Spinal cord (tissue), 10 donors: ENCODE results near the gene C14orf180. TPM values are rescaled to one million over a fixed set of nuclear protein-coding genes. Genes with fewer than 3 reads are reported as not detected.

ENCODE experiments used
- DNase-seq, 6 donors: peaks; one replicate each; pipeline versions ENCODE4 v3.0.0 to v3.0.0-alpha.2; 2013 to 2015; ENCODE audit warnings: low spot score in 6 of 6, low read depth in 4 of 6
- H3K27ac ChIP-seq: one replicate; pipeline ENCODE4 v1.5.1; 2013; ENCODE audit warnings: low read depth, low read length, control low read depth
- H3K27me3 ChIP-seq: one replicate; pipeline ENCODE4 v1.6.1; 2013; ENCODE audit warnings: low read length; ENCODE audit not compliant: control insufficient read depth, insufficient read depth
- H3K36me3 ChIP-seq: one replicate; pipeline ENCODE4 v1.6.1; 2013; ENCODE audit warnings: low read length; ENCODE audit not compliant: control insufficient read depth, insufficient read depth
- H3K4me1 ChIP-seq: one replicate; pipeline ENCODE4 v1.6.1; 2013; ENCODE audit warnings: low read length; ENCODE audit not compliant: control insufficient read depth, insufficient read depth
- H3K4me3 ChIP-seq: one replicate; pipeline ENCODE4 v1.5.1; 2013; ENCODE audit warnings: low read depth, low read length, control low read depth
- H3K9me3 ChIP-seq: one replicate; pipeline ENCODE4 v1.6.1; 2013; ENCODE audit warnings: low read length; ENCODE audit not compliant: control insufficient read depth, insufficient read depth
- WGBS: methylation state at CpG from one replicate; pipeline ENCODE4 v1.1.5; 2013; ENCODE audit warnings: missing lambda C conversion rate; ENCODE audit not compliant: insufficient coverage; 5-methylcytosine and 5-hydroxymethylcytosine counted together
- polyA plus RNA-seq, 2 donors: library from polyadenylated mRNA; unstranded; fragments of 120-200 nt; gene quantifications; one replicate each; pipeline ENCODE4 v1.2.1, GENCODE V29; 2013; ENCODE audit not compliant: insufficient read length in 2 of 2
- total RNA-seq, 2 donors: library from RNA; depleted of rRNA in 1 of 2; stranded (reverse); fragments of 120-200 nt in 1 of 2; fragments of >200 nt in 1 of 2; gene quantifications; one replicate each; pipeline versions ENCODE4 v1.2.3 to v1.2.4, GENCODE V29; 2013 to 2014
- donor health status: healthy.

C14orf180 gene
- total and polyA plus RNA-seq, 4 donors = 0.10 to 6.0 (median 0.24) TPM

DNA sequence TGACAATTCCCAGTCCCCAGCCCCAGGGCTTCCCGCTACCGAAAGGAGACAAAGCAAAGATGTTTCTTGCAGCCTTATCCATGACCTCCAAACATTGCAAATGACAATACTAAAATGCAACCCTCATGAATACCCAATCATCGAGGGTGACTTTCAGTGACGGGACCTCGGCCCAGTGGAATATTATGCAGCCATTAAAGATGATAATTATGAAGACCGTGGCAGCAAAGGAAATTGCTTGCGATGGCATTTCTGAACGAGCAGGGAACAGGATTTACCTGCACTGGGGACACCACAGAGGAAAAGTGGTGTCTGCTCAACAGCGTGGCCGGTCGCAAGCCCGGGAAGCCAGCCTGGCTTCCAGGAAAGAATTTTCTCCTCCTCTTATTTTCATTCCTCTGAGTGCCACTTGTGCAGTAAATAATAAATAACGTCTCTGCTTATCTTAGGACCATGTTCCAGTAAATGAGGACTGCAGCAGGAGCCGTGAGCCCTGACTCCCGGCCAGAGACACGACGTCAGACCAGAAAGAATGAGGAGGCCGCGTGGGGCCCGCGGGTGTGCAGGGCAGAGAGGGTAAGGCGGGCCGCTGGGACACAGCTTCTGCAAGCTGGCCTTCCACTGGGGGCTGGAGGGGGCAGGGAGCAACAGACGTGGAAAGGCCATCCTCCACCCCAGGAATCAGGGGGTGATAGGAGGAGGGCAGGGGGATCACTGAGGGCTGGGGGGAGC, 6.6 kb downstream of the C14orf180 start:
- H3K4me1 ChIP-seq = peaks cover 44% of the 10 kb centered on the region

DNA sequence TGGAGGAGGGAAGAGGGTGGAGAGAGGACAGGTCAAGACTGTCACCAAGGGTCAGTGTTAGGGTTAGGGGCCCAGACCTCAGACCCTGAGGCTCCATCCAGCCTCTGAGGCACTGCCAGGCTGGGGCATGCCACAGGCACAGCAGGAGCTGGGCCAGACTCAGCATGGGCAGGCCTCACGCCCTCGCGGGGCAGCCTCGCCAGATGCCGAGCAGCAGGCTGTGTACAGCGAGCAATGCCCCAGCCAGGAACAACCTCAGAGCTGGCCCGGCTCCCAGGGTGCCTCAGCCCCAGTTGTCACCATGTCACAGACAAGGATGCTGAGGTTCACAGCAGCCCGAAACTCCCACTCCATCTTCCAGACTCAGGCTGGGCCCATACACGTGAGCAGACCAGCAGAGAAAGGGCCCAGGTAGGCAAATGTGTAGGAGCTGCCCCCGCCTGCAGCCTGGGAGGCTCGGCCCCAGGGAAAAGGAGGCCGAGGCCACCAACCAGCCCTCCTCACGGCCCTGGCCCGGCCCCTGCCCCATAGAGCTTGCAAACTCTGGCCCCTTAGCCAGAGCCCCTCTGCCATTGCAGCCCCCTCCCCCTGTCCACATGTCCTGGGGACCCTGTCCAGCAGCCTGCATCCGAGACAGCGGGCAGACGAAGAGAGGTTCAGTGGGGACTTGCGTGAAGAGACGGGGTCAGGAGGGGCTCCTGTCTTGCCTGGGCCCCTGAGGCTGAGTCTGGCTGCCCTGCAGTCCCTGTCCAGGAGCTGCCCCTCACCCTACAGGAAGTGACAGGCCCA, 7.5 kb downstream of the C14orf180 start:
- DNase-seq = peak in 2 of 6 donors; percentile 41 to 50
- Histone ChIP-seq H3K36me3 (peaks cover 7% of the 10 kb centered on the region), H3K4me3 (no peak overlapping the region), H3K27me3 (no peaks in the 10 kb centered on the region), H3K4me1 (peaks cover 35% of the 10 kb centered on the region), H3K27ac (no peak overlapping the region), H3K9me3 (no peaks in the 10 kb centered on the region)
- WGBS = 59% methylated on average over 15 of the region's 19 CpGs

More for the DNA sequence above, 6.6 kb downstream of the C14orf180 start:
- Histone ChIP-seq H3K9me3 (no peaks in the 10 kb centered on the region), H3K36me3 (no peaks in the 10 kb centered on the region), H3K27me3 (no peaks in the 10 kb centered on the region), H3K4me3 (no peak overlapping the region), H3K27ac (no peak overlapping the region)
- 63% methylated on average over 24 of the region's 24 CpGs for WGBS
- peak in 1 of 6 donors; percentile 37 for DNase-seq

DNA sequence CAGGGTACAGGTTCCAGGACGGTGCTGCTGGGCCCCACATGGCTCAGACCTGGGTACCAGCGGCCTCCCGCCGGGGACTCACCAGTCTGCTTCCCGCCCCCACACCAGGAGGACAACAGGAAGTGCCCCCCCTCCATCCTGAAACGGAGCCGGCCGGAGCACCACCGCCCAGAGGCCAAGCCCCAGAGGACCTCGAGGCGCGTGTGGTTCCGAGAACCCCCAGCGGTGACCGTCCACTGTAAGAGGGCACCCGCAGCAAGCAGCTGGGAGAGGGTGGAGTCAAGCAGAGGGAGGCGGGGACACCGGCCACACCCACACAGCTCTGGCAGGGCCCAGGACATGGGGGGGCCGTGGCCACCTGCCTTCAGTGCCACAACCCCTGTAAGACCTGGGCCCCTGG, 8.1 kb downstream of the C14orf180 start:
- no peak overlapping the region for H3K4me3 ChIP-seq
- peaks cover 29% of the 10 kb centered on the region for H3K4me1 ChIP-seq
- H3K27me3 ChIP-seq = no peaks in the 10 kb centered on the region
- peaks cover 10% of the 10 kb centered on the region for H3K36me3 ChIP-seq
- WGBS = 67% methylated on average over 18 of the region's 19 CpGs
- no peak overlapping the region for H3K27ac ChIP-seq
- DNase-seq = no peak
- H3K9me3 ChIP-seq = no peaks in the 10 kb centered on the region

DNA sequence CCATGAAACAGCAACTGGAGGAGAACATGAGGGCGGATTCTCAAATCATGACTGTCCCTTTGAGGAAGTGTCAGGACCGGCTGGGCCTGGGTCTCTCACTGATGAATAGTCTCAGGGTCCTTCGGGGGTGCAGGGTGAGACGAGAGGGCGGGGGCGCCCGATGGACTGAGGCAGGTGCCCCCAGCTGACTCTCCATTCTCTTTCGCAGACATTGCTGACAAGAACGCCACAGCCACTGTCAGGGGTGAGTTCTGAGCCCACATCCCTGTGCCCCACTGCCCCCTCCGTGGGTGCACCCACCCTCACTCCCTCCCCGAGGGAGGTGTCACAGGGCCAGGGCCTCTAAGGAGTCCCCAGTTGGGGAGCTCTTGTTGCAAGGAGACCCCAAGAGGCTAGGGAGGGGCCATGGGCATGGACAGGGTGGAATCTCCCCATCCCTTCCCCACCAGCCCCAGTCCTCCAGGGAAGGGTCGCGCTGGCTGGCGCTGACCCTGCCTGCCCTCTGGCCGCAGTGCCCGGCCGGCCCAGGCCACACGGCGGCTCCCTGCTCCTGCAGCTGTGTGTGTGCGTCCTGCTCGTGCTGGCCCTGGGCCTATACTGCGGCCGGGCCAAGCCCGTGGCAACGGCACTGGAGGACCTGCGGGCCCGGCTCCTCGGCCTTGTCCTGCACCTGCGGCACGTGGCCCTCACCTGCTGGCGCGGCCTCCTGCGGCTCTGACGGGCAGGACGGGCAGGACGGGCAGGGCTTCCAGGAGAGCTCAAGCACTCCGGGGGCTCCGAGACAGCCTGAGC, 8.7 kb downstream of the C14orf180 start:
- DNase-seq = no peak
- Histone ChIP-seq H3K9me3 (no peaks in the 10 kb centered on the region), H3K4me1 (peaks cover 29% of the 10 kb centered on the region), H3K27ac (no peak overlapping the region), H3K4me3 (no peak overlapping the region), H3K27me3 (no peaks in the 10 kb centered on the region), H3K36me3 (peaks cover 16% of the 10 kb centered on the region)
- WGBS = 81% methylated on average over 36 of the region's 38 CpGs

DNA sequence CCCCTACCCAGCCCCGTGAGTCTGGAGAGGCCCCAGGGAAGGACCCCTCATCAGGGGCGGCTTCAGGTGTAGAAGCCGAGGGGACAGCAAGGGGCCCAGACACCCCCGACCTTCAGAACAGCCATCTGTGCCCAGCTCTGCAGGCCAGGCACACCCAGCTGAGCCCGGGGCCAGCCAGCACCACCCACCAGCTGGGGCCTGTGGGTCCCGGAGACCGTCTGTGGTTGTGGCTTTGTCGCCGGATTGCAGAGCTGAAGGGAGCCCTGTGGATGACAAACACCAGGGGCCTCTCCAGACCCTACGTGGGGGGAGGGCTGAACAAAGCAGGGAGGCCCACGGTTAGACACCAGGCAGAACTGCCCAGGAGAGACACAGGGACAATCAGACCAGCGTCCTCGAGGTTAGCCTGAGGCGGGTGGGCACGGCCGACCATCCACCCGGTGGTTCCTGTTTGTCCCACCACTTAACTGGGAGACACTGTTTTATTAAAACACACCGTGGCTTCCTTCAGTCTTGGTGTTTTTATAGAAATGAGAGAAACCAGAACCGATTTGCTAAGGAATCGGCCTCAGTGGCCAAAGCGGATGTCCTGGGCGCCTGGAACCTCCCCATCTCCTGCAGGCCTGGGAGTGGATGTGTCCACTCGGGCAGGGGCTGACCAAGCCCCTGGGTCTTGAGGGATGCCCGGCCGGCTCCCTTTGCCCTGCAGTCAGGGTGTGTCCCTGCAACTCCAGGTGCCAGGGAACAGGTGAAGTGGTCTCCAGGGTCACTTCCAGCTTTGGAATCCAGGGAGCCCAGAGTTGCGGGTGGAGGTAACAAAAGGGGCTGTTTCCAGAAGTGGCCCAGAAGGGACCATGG, 10.0 kb downstream of the C14orf180 start:
- no peaks in the 10 kb centered on the region for H3K27me3 ChIP-seq
- H3K4me3 ChIP-seq = no peak overlapping the region
- DNase-seq = no peak
- no peak overlapping the region for H3K27ac ChIP-seq
- H3K9me3 ChIP-seq = no peaks in the 10 kb centered on the region
- peaks cover 29% of the 10 kb centered on the region for H3K4me1 ChIP-seq
- WGBS = 79% methylated on average over 26 of the region's 26 CpGs
- peaks cover 27% of the 10 kb centered on the region for H3K36me3 ChIP-seq

DNA sequence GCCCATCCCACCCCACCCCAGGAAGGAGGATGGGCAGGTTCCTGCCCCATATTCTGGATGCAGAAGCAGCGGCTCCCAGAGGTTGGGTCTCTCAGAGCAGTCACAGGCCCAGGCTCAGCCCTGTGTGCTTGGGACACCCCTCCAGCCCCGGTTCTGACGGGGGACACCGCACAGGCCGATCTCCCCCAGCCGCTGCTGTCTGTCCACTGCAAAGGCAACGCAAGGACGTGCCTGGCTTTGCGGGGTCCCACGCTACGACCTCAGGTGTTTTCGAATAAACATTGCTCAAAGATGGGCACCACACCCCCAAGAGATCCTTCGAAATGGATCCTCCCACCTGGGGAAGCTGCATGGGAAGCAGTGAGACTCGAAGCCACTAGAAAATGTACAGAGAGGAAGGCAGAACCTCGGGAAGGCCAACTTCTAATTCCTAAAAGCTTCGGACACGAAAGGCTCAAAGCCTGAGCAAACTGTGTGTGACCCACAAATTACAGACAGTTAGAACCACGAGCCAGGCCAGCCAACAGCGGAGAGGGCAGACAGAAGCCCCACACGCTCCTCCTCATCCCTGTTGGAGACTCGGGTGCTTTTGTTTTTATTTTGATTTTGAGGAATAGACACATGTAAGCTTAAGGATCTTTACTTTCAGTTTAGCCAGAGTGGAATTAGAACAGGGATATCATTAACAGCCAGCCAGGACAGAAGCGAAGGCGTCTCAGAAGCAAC, 10.8 kb downstream of the C14orf180 start:
- no peak overlapping the region for H3K4me3 ChIP-seq
- 85% methylated on average over 19 of the region's 23 CpGs for WGBS
- no peak overlapping the region for H3K27ac ChIP-seq
- H3K4me1 ChIP-seq = peaks cover 26% of the 10 kb centered on the region
- no peaks in the 10 kb centered on the region for H3K27me3 ChIP-seq
- peaks cover 33% of the 10 kb centered on the region for H3K36me3 ChIP-seq
- H3K9me3 ChIP-seq = no peaks in the 10 kb centered on the region
- DNase-seq = no peak

DNA sequence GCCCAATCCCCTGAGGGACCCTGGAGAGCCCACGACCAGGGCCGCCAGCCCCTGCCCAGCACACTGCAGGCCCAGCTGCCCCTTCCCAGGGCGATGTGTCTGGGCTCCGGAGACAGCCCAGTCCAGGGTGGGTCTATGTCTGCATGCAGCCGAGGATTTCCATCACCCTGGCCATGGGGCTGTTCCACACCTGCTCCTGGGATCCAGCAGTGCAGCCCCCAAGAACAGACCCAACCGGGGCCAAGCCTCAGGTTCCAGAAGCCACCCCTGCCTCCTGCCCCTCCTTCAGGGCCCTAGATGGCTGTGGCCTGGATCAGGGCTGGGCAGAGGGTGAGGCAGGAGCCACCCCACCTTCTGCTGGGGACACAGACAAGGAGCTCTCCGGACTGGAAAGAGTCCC, 11.5 kb downstream of the C14orf180 start:
- no peak for DNase-seq
- Histone ChIP-seq H3K4me1 (peaks cover 26% of the 10 kb centered on the region), H3K9me3 (no peaks in the 10 kb centered on the region), H3K27ac (no peak overlapping the region), H3K36me3 (peaks cover 39% of the 10 kb centered on the region), H3K4me3 (no peak overlapping the region), H3K27me3 (no peaks in the 10 kb centered on the region)
- WGBS = 69% methylated on average over 5 of the region's 7 CpGs

DNA sequence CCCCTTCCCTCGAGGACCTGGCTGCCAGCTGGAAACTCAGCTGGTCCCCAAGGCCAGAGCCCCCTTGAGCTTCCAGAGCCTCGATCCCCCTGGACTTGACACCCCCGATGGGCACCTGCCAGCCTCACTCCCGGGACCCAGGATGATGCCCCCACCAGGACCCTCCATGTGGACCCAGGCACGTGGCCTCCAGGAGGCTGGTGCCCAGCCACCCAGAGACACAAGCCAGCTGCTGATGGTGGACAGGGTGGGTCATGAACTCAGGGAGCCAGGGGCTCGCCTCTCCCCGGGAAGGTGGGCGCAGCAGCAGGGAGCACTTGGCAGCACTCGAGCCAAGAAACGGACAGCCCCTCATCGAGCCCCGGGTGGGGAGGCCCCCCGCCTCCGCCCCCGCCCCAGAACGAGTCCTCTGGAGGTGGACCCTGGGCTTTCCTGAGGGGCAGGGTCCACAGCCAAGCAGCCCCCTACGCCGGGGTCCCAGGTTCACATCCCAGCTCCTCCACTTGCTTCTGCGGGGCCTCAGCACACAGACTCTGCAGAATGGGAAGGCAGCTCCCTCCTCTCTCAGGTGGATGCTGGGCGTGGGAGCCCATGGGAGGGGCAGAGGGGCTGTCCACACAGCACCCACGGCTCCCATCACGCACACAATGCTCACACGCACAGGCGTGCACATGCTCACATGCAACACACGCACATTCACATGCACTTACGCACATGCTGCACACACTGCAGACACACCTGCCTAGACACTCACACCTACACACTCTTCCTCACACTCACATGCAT, 12.1 kb downstream of the C14orf180 start:
- Histone ChIP-seq H3K4me1 (peaks cover 20% of the 10 kb centered on the region), H3K9me3 (no peaks in the 10 kb centered on the region), H3K27me3 (no peaks in the 10 kb centered on the region), H3K36me3 (peaks cover 46% of the 10 kb centered on the region), H3K27ac (no peak overlapping the region), H3K4me3 (no peak overlapping the region)
- DNase-seq = no peak
- 92% methylated on average over 26 of the region's 26 CpGs for WGBS
